ENCODE measurements around the gene TMEM154.

Gene TMEM154

GRCh38 chr4:152629908-152630307 is 49.9 kb downstream of the TMEM154 start:
- DNase-seq (ENCODE audit: low read depth in 2 of 2) = no peak

GRCh38 chr4:152628128-152628527 is 51.7 kb downstream of the TMEM154 start:
- DNase-seq (ENCODE audit: low read depth in 2 of 2) = no peak

GRCh38 chr4:152626790-152627189 is 53.0 kb downstream of the TMEM154 start:
- DNase-seq (ENCODE audit: low read depth in 2 of 2) = no peak

GRCh38 chr4:152620915-152621314 is 58.9 kb downstream of the TMEM154 start:
- DNase-seq (ENCODE audit: low read depth in 2 of 2) = no peak

GRCh38 chr4:152620218-152620617 is 59.6 kb downstream of the TMEM154 start:
- DNase-seq (ENCODE audit: low read depth in 2 of 2) = no peak

GRCh38 chr4:152619556-152619955 is 60.2 kb downstream of the TMEM154 start:
- no peak for DNase-seq (ENCODE audit: low read depth in 2 of 2)

GRCh38 chr4:152618971-152619370 is 60.8 kb downstream of the TMEM154 start:
- no peak for DNase-seq (ENCODE audit: low read depth in 2 of 2)

- DNase-seq (ENCODE audit: low read depth in 2 of 2) = no peak
These were observed 63.0 kb downstream of the TMEM154 start for GRCh38 chr4:152616804-152617203.

- DNase-seq (ENCODE audit: low read depth in 2 of 2) = no peak
These were observed 65.7 kb downstream of the TMEM154 start for GRCh38 chr4:152613841-152614721.

- no peak for DNase-seq (ENCODE audit: low read depth in 2 of 2)
These were observed 66.4 kb downstream of the TMEM154 start for GRCh38 chr4:152613351-152613750.

GRCh38 chr4:152610131-152610530 is 69.7 kb downstream of the TMEM154 start:
- no peak for DNase-seq (ENCODE audit: low read depth in 2 of 2)

- no peak for DNase-seq (ENCODE audit: low read depth in 2 of 2)
These were observed 70.3 kb downstream of the TMEM154 start for GRCh38 chr4:152609481-152609880.

GRCh38 chr4:152607178-152607577 is 72.6 kb downstream of the TMEM154 start:
- no peak for DNase-seq (ENCODE audit: low read depth in 2 of 2)

- no peak for DNase-seq (ENCODE audit: low read depth in 2 of 2)
These were observed 73.0 kb downstream of the TMEM154 start for GRCh38 chr4:152606753-152607152.

- DNase-seq (ENCODE audit: low read depth in 2 of 2) = no peak
These were observed 74.0 kb downstream of the TMEM154 start for GRCh38 chr4:152605641-152606335.

GRCh38 chr4:152605031-152605430 is 74.8 kb downstream of the TMEM154 start:
- DNase-seq (ENCODE audit: low read depth in 2 of 2) = no peak

- no peak for DNase-seq (ENCODE audit: low read depth in 2 of 2)
These were observed 78.6 kb downstream of the TMEM154 start for GRCh38 chr4:152601156-152601555.

GRCh38 chr4:152599636-152600035 is 80.2 kb downstream of the TMEM154 start:
- no peak for DNase-seq (ENCODE audit: low read depth in 2 of 2)

GRCh38 chr4:152599095-152599494 is 80.7 kb downstream of the TMEM154 start:
- no peak for DNase-seq (ENCODE audit: low read depth in 2 of 2)

GRCh38 chr4:152598454-152598853 is 81.3 kb downstream of the TMEM154 start:
- DNase-seq (ENCODE audit: low read depth in 2 of 2) = no peak

- no peak for DNase-seq (ENCODE audit: low read depth in 2 of 2)
These were observed 84.5 kb downstream of the TMEM154 start for GRCh38 chr4:152594978-152595925.

GRCh38 chr4:152594057-152594456 is 85.7 kb downstream of the TMEM154 start:
- DNase-seq (ENCODE audit: low read depth in 2 of 2) = no peak
